CD14-positive monocyte (primary cell): ENCODE results near the gene PECR. TPM values are rescaled to one million over a fixed set of nuclear protein-coding genes. Genes with fewer than 3 reads are reported as not detected.

Source experiments
- DNase-seq, 3 donors: peaks; one replicate each; pipeline ENCODE4 v3.0.0-alpha.2; 2011 to 2022
- H2AFZ ChIP-seq: 2 replicates; pipeline ENCODE4 v1.6.0; 2012; ENCODE audit warnings: mild to moderate bottlenecking, low read depth, low read length, inconsistent platforms; ENCODE audit not compliant: insufficient read depth, poor library complexity, severe bottlenecking
- H3K27ac ChIP-seq, 2 donors: 1 replicate in 1 of 2; 2 replicates in 1 of 2; pipeline ENCODE4 v1.5.1; 2012 to 2013; ENCODE audit warnings: low read length in 2 of 2, control low read depth in 1 of 2, inconsistent platforms in 1 of 2, low read depth in 1 of 2, mild to moderate bottlenecking in 1 of 2
- H3K27me3 ChIP-seq, 2 donors: one replicate each; pipeline versions ENCODE4 v1.6.0 to v1.6.1; 2011 to 2013; ENCODE audit warnings: low read length in 2 of 2; ENCODE audit not compliant: control insufficient read depth in 2 of 2, insufficient read depth in 2 of 2
- H3K36me3 ChIP-seq, 2 donors: replicated peaks in 1 of 2; 1 replicate in 1 of 2; 2 replicates in 1 of 2; pipeline versions ENCODE4 v1.5.1 to v1.6.1; 2012 to 2013; ENCODE audit warnings: low read length in 2 of 2, control low read depth in 1 of 2, inconsistent platforms in 1 of 2, mild to moderate bottlenecking in 1 of 2; ENCODE audit not compliant: insufficient read depth in 2 of 2, control insufficient read depth in 1 of 2
- H3K4me1 ChIP-seq, 2 donors: 1 replicate in 1 of 2; 2 replicates in 1 of 2; pipeline versions ENCODE4 v1.5.1 to v1.6.1; 2012 to 2013; ENCODE audit warnings: low read length in 2 of 2, control low read depth in 1 of 2, inconsistent platforms in 1 of 2, mild to moderate bottlenecking in 1 of 2, moderate library complexity in 1 of 2; ENCODE audit not compliant: insufficient read depth in 2 of 2, control insufficient read depth in 1 of 2
- H3K4me2 ChIP-seq: replicated peaks from 2 replicates; pipeline ENCODE3; 2012; ENCODE audit warnings: low read length, moderate library complexity, mild to moderate bottlenecking; ENCODE audit not compliant: poor library complexity, severe bottlenecking; ENCODE audit errors: extremely low read depth
- H3K4me3 ChIP-seq, 3 experiments: fragments of 200-600 bp in 1 of 3; sonication (generic) in 1 of 3; replicated peaks in 1 of 3; 1 replicate in 2 of 3; 2 replicates in 1 of 3; pipeline ENCODE4 v1.5.1; 2011 to 2013; ENCODE audit warnings: low read length in 3 of 3, mild to moderate bottlenecking in 3 of 3, control low read depth in 2 of 3, low read depth in 2 of 3, inconsistent platforms in 1 of 3, moderate library complexity in 1 of 3
- H3K79me2 ChIP-seq: 2 replicates; pipeline ENCODE4 v1.6.0; 2012; ENCODE audit warnings: mild to moderate bottlenecking, control low read depth, inconsistent platforms, low read length, moderate library complexity; ENCODE audit not compliant: insufficient read depth
- H3K9ac ChIP-seq: 2 replicates; pipeline ENCODE4 v1.6.0; 2017; ENCODE audit warnings: low read length, mild to moderate bottlenecking; ENCODE audit not compliant: insufficient read depth, poor library complexity, severe bottlenecking
- H3K9me3 ChIP-seq, 2 donors: replicated peaks in 1 of 2; 1 replicate in 1 of 2; 2 replicates in 1 of 2; pipeline versions ENCODE4 v1.5.1 to v1.6.1; 2012 to 2013; ENCODE audit warnings: low read length in 2 of 2, control low read depth in 1 of 2; ENCODE audit not compliant: control insufficient read depth in 1 of 2, insufficient read depth in 1 of 2
- H4K20me1 ChIP-seq: 2 replicates; pipeline ENCODE4 v1.6.0; 2012; ENCODE audit warnings: mild to moderate bottlenecking, low read length, control low read depth, moderate library complexity; ENCODE audit not compliant: insufficient read depth
- H3K27ac Mint-ChIP-seq, 7 donors: one replicate each; pipeline ENCODE4 v1.8.0; 2020; ENCODE audit warnings: mild to moderate bottlenecking in 7 of 7, mixed read lengths in 7 of 7, moderate library complexity in 6 of 7, inconsistent platforms in 2 of 7
- H3K27me3 Mint-ChIP-seq, 3 donors: one replicate each; pipeline ENCODE4 v1.8.0; 2021 to 2022; ENCODE audit warnings: low read depth in 3 of 3, mild to moderate bottlenecking in 3 of 3, mixed read lengths in 3 of 3, moderate library complexity in 3 of 3, inconsistent platforms in 1 of 3
- H3K36me3 Mint-ChIP-seq, 2 donors: one replicate each; pipeline ENCODE4 v1.8.0; 2020; ENCODE audit warnings: mixed read lengths in 2 of 2, inconsistent platforms in 1 of 2, mild to moderate bottlenecking in 1 of 2
- H3K4me1 Mint-ChIP-seq: one replicate; pipeline ENCODE4 v1.8.0; 2020; ENCODE audit warnings: mild to moderate bottlenecking, mixed read lengths
- H3K4me3 Mint-ChIP-seq, 2 donors: one replicate each; pipeline ENCODE4 v1.8.0; 2020; ENCODE audit warnings: mild to moderate bottlenecking in 2 of 2, mixed read lengths in 2 of 2, moderate library complexity in 1 of 2
- H3K9me3 Mint-ChIP-seq, 7 donors: one replicate each; pipeline ENCODE4 v1.8.0; 2020 to 2022; ENCODE audit warnings: mixed read lengths in 7 of 7, mild to moderate bottlenecking in 6 of 7, moderate library complexity in 6 of 7, inconsistent platforms in 2 of 7
- WGBS: methylation state at CpG from one replicate; pipeline ENCODE4 v1.1.5; 2013; ENCODE audit warnings: missing lambda C conversion rate; ENCODE audit not compliant: insufficient coverage; 5-methylcytosine and 5-hydroxymethylcytosine counted together
- intact Hi-C, 2 donors: fragments of 100-400 bp; cut with micrococcal nuclease; formaldehyde crosslinking; loops; one replicate each; pipeline versions ENCODE4 v1.15.0 to v1.15.1; 2023
- polyA plus RNA-seq, 3 donors: library from polyadenylated mRNA; depleted of rRNA in 1 of 3; unstranded in 2 of 3; stranded (reverse) in 1 of 3; fragments of 300-500 nt in 2 of 3; fragments of >200 nt in 1 of 3; fragmentation: Illumina TruSeq in 2 of 3; gene quantifications; 1 replicate in 2 of 3; 2 replicates in 1 of 3; pipeline ENCODE4 v1.2.3, GENCODE V29; 2012 to 2021
- TF ChIP-seq, protein P1 (sequence below): fragments of 200-600 bp; IDR thresholded peaks from one replicate; pipeline ENCODE4 v1.8.0; 2022; ENCODE audit warnings: antibody characterized with exemption, mild to moderate bottlenecking

Gene PECR
- polyA plus RNA-seq, 3 donors = 7.4 to 16.9 (median 12.3) TPM

GRCh38 chr2:216126943-216127342 is 45.3 kb upstream of the PECR start:
- WGBS = no CpG with 5 or more reads among the region's 5 CpGs
- Mint-ChIP-seq H3K4me1 (peaks cover 2% of the 10 kb centered on the region), H3K4me3 (no peak overlapping the region), H3K27me3 (no peaks in the 10 kb centered on the region), H3K27ac (peak overlapping the region in 1 of 7 donors; percentile 31), H3K36me3 (peaks cover 80 to 93% of the 10 kb centered on the region in 2 donors), H3K9me3 (no peaks in the 10 kb centered on the region)
- H2AFZ ChIP-seq = no peak overlapping the region
- TF ChIP-seq, protein P1, sequence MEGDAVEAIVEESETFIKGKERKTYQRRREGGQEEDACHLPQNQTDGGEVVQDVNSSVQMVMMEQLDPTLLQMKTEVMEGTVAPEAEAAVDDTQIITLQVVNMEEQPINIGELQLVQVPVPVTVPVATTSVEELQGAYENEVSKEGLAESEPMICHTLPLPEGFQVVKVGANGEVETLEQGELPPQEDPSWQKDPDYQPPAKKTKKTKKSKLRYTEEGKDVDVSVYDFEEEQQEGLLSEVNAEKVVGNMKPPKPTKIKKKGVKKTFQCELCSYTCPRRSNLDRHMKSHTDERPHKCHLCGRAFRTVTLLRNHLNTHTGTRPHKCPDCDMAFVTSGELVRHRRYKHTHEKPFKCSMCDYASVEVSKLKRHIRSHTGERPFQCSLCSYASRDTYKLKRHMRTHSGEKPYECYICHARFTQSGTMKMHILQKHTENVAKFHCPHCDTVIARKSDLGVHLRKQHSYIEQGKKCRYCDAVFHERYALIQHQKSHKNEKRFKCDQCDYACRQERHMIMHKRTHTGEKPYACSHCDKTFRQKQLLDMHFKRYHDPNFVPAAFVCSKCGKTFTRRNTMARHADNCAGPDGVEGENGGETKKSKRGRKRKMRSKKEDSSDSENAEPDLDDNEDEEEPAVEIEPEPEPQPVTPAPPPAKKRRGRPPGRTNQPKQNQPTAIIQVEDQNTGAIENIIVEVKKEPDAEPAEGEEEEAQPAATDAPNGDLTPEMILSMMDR = no peak
- H3K27ac ChIP-seq = no peak overlapping the region
- no peaks in the 10 kb centered on the region for H3K9me3 ChIP-seq
- intact Hi-C loops = no loop called here
- no peak overlapping the region for H3K9ac ChIP-seq
- no peak for DNase-seq
- H3K27me3 ChIP-seq = no peaks in the 10 kb centered on the region
- H3K4me2 ChIP-seq = no peak overlapping the region
- H3K4me3 ChIP-seq = no peak overlapping the region
- no peaks in the 10 kb centered on the region for H3K4me1 ChIP-seq
- peaks cover 90% of the 10 kb centered on the region for H4K20me1 ChIP-seq
- peaks cover 98 to 99% of the 10 kb centered on the region in 2 donors for H3K36me3 ChIP-seq
- peaks cover 59% of the 10 kb centered on the region for H3K79me2 ChIP-seq

GRCh38 chr2:216121255-216121654 is 39.6 kb upstream of the PECR start:
- Mint-ChIP-seq H3K9me3 (no peaks in the 10 kb centered on the region), H3K4me1 (peaks cover 6% of the 10 kb centered on the region), H3K27ac (peak overlapping the region in 2 of 7 donors; percentile 74 to 78), H3K27me3 (no peaks in the 10 kb centered on the region), H3K4me3 (no peak overlapping the region), H3K36me3 (peaks cover 87 to 100% of the 10 kb centered on the region in 2 donors)
- DNase-seq = no peak
- Histone ChIP-seq H3K9me3 (no peaks in the 10 kb centered on the region), H3K36me3 (peaks cover 99 to 100% of the 10 kb centered on the region in 2 donors), H3K9ac (no peak overlapping the region), H3K4me1 (no peaks in the 10 kb centered on the region), H3K4me2 (no peak overlapping the region), H3K79me2 (peaks cover 84% of the 10 kb centered on the region), H2AFZ (no peak overlapping the region), H3K4me3 (no peak overlapping the region), H3K27me3 (no peaks in the 10 kb centered on the region), H3K27ac (no peak overlapping the region), H4K20me1 (peaks cover 76% of the 10 kb centered on the region)
- TF ChIP-seq, protein P1 = no peak
- 100% methylated on average over 1 of the region's 3 CpGs for WGBS
- intact Hi-C loops = no loop called here
